KMS-11 (cell line): ENCODE measurements around the gene DUSP22.

Source experiments
- H2AFZ ChIP-seq: fragments of 200-600 bp; sonication (generic); 2 replicates; pipeline ENCODE4 v1.6.1; 2016; ENCODE audit warnings: antibody characterized with exemption, mixed run types, low read depth
- H3K27ac ChIP-seq: fragments of 200-600 bp; sonication (generic); 2 replicates; pipeline ENCODE4 v1.6.1; 2016; ENCODE audit warnings: mild to moderate bottlenecking, mixed run types
- H3K27me3 ChIP-seq: fragments of 200-600 bp; sonication (generic); 2 replicates; pipeline ENCODE4 v1.6.1; 2017; ENCODE audit warnings: mild to moderate bottlenecking, low read depth, mixed run types, moderate library complexity; ENCODE audit not compliant: insufficient read depth
- H3K36me3 ChIP-seq: fragments of 200-600 bp; sonication (generic); 2 replicates; pipeline ENCODE4 v1.6.1; 2017; ENCODE audit warnings: mild to moderate bottlenecking, mixed run types; ENCODE audit not compliant: insufficient read depth
- H3K4me1 ChIP-seq: fragments of 200-600 bp; sonication (generic); 2 replicates; pipeline ENCODE4 v1.6.1; 2016; ENCODE audit warnings: mild to moderate bottlenecking, low read depth, mixed run types; ENCODE audit not compliant: poor library complexity, severe bottlenecking
- H3K4me2 ChIP-seq: fragments of 200-600 bp; sonication (generic); 2 replicates; pipeline ENCODE4 v1.7.0; 2016; ENCODE audit warnings: mild to moderate bottlenecking, mixed run types
- H3K4me3 ChIP-seq: fragments of 200-600 bp; sonication (generic); IDR thresholded peaks from 2 replicates; pipeline ENCODE4 v1.6.1; 2017; ENCODE audit warnings: low read depth, low read length, mixed read lengths; ENCODE audit not compliant: insufficient read depth
- H3K79me2 ChIP-seq: fragments of 200-600 bp; sonication (generic); 2 replicates; pipeline ENCODE4 v1.6.1; 2016; ENCODE audit warnings: low read depth, mixed run types; ENCODE audit not compliant: insufficient read depth
- H3K9ac ChIP-seq: fragments of 200-600 bp; sonication (generic); 2 replicates; pipeline ENCODE4 v1.6.1; 2016; ENCODE audit warnings: mild to moderate bottlenecking, mixed run types
- H4K20me1 ChIP-seq: fragments of 200-600 bp; sonication (generic); 2 replicates; pipeline ENCODE4 v1.6.1; 2016; ENCODE audit warnings: mild to moderate bottlenecking, mixed run types; ENCODE audit not compliant: insufficient read depth
- TF ChIP-seq, protein P1 (sequence below): fragments of 200-600 bp; sonication (generic); conservative IDR thresholded peaks from 2 replicates; pipeline ENCODE4 v1.6.1; 2017; ENCODE audit warnings: low read depth, mild to moderate bottlenecking, antibody characterized with exemption, low read length, moderate library complexity, mixed read lengths

DUSP22 gene

DNA sequence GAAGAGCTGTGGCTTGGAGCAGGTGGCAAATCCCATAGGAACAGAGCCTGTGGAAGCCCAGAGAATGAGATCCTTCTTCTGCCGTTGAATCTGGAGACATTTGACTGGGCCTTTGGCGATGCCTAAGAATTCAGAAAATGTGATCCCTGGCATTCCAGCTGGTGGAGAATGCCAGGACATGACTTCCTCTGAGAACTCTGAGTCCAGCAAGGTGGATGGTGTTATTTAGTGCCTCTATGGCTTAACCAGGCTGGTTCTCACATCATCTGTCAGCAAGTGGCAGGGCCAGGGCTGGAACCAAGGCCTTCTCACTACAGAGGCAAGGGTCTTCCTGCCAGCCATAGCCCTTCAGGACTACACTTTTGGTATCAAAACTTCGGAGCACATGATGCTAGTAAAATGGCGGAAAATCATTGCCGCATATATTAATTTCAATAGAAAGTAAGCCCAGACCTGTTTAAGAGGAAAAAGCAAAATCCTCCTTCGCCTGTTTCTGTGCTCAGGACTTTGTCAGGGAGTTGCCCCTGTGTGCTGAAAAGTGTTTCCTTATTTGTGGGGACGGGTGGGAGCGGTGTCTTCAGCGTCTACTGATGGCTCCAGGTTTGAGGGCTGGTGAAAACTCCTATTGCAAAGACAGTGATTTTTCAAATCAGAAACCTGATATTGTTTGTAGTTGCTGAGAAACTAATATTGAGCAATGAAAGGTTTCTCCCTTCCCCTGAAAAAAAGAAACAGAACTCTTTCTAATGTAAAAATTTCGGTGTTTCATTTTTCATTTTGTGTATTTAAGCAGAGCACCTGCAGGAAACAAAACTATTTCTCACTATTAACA, 23.9 kb downstream of the DUSP22 start:
- Histone ChIP-seq H3K27ac (peak overlapping the region; percentile 92), H3K36me3 (no peaks in the 10 kb centered on the region), H3K4me2 (peak overlapping the region; percentile 95), H3K4me1 (peaks cover 100% of the 10 kb centered on the region), H4K20me1 (no peaks in the 10 kb centered on the region), H3K9ac (peak overlapping the region; percentile 64), H3K79me2 (peaks cover 61% of the 10 kb centered on the region), H3K27me3 (no peaks in the 10 kb centered on the region), H3K4me3 (no peak overlapping the region), H2AFZ (peak overlapping the region; percentile 12; the same call in 1 of the 2 replicates)
- TF ChIP-seq, protein P1, sequence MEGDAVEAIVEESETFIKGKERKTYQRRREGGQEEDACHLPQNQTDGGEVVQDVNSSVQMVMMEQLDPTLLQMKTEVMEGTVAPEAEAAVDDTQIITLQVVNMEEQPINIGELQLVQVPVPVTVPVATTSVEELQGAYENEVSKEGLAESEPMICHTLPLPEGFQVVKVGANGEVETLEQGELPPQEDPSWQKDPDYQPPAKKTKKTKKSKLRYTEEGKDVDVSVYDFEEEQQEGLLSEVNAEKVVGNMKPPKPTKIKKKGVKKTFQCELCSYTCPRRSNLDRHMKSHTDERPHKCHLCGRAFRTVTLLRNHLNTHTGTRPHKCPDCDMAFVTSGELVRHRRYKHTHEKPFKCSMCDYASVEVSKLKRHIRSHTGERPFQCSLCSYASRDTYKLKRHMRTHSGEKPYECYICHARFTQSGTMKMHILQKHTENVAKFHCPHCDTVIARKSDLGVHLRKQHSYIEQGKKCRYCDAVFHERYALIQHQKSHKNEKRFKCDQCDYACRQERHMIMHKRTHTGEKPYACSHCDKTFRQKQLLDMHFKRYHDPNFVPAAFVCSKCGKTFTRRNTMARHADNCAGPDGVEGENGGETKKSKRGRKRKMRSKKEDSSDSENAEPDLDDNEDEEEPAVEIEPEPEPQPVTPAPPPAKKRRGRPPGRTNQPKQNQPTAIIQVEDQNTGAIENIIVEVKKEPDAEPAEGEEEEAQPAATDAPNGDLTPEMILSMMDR, result no peak

DNA sequence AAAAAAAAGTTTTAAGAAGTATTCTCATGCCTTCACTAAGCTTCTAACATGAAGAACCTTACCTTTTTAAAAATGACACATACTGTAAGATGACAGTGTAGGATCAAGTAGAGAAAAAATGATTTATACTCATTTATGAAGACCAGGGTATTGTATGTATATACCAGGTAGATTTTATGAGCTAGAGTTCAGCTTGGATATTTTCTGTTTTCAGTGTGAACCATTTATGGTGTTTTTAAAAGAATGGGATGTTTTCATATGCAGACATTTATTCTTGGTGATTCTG, 24.4 kb downstream of the DUSP22 start:
- H3K27ac ChIP-seq, result peak overlapping the region; percentile 92
- no peaks in the 10 kb centered on the region for H3K27me3 ChIP-seq
- peak overlapping the region; percentile 12; the same call in 1 of the 2 replicates for H2AFZ ChIP-seq
- H3K4me2 ChIP-seq, result peak overlapping the region; percentile 95
- peak overlapping the region; percentile 64 for H3K9ac ChIP-seq
- H4K20me1 ChIP-seq, result no peaks in the 10 kb centered on the region
- peaks cover 61% of the 10 kb centered on the region for H3K79me2 ChIP-seq
- H3K4me1 ChIP-seq, result peaks cover 100% of the 10 kb centered on the region
- no peak overlapping the region for H3K4me3 ChIP-seq
- TF ChIP-seq, protein P1, result no peak
- no peaks in the 10 kb centered on the region for H3K36me3 ChIP-seq

DNA sequence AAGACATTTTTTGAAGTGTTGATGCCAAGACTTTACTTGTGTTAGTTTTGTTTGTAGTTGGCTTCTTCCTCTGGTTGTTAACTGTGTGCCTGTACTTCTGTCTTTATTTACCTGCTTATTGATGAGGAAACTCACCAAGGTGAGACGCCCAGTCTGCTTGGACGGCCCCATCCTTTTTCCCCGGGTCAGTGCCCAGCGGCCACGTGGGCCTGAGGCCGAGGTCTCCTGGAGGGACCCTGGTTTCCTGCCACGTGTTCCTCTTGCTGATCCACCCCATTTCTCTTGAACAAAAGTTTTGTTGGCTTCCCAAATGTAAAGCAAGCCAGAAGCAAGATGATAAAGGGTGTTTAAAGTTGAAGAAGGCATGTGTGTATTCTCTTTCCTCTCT, 24.8 kb downstream of the DUSP22 start:
- Histone ChIP-seq H3K79me2 (peaks cover 61% of the 10 kb centered on the region), H3K4me3 (no peak overlapping the region), H2AFZ (peak overlapping the region; percentile 25), H4K20me1 (no peaks in the 10 kb centered on the region), H3K27me3 (no peaks in the 10 kb centered on the region), H3K36me3 (no peaks in the 10 kb centered on the region), H3K4me2 (peak overlapping the region; percentile 95), H3K27ac (peak overlapping the region; percentile 92), H3K4me1 (peaks cover 100% of the 10 kb centered on the region), H3K9ac (peak overlapping the region; percentile 64)
- TF ChIP-seq, protein P1, result no peak

DNA sequence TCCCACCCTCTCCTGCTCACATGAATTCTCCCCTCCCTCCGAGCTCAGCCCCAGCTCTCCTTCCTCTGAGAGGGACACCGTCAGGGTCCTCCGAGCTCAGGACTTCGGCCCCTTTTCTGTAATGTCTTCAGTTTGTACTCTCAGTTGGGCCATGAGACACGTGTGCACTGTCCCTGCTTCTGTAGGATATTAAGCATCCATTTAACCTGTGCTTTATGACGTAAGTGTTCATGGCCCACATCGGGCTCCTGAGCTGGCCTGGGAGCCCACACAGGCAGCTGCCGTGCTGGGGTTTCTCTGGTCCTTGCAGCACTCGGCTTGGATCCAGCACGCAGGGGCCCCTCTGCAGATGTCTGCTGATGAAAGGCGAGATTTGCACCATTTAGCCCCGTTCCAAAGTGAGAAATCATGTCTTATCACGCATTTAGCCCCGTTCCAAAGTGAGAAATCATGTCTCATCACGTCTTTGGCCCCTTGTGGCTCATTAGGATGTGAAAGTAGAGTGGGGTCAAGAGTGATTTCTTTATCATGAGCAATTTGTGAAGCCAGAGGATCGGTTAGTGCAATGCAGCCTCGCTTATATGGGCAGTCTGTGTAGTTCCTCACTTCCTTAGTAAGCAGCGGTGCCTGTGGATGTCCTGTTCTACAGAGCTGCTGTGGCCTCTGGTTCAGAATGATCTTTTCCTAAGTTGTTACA, 25.3 kb downstream of the DUSP22 start:
- Histone ChIP-seq H3K27me3 (no peaks in the 10 kb centered on the region), H3K27ac (peak overlapping the region; percentile 92), H3K4me2 (peak overlapping the region; percentile 95), H2AFZ (peak overlapping the region; percentile 25), H4K20me1 (no peaks in the 10 kb centered on the region), H3K4me1 (peaks cover 100% of the 10 kb centered on the region), H3K36me3 (no peaks in the 10 kb centered on the region), H3K9ac (peak overlapping the region; percentile 64), H3K79me2 (peaks cover 62% of the 10 kb centered on the region), H3K4me3 (peak overlapping the region; percentile 32)
- TF ChIP-seq, protein P1, result no peak
